Measurements from ENCODE around the gene SEC16B.

The SEC16B gene

DNA sequence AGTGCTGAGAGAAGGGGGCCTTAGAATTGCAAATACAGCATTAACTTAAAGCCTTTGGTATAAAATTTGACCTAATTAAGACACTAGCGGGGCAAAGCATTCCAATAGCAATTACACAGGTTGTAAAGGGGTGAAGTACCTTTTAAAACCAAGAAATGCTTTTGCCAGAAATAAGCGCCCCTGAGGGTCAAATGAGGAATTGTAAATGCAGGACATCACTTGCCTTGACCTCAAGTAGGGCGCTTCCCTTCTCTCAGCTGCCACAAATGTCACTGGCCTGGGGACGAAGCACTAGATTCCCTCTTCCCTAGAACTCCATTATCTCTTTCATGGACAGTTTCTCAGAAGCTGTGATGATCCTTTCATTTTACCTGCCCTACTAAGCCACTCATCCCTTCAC, 48.3 kb downstream of the SEC16B start:
- TF ChIP-seq POLR2A (IDR thresholded peaks at IDR 0.05; ENCODE audit: low read depth, low read length) = no peak
- DNase-seq (ENCODE audit: insufficient read length, low spot score) (no peak), FAIRE-seq (no peak)

DNA sequence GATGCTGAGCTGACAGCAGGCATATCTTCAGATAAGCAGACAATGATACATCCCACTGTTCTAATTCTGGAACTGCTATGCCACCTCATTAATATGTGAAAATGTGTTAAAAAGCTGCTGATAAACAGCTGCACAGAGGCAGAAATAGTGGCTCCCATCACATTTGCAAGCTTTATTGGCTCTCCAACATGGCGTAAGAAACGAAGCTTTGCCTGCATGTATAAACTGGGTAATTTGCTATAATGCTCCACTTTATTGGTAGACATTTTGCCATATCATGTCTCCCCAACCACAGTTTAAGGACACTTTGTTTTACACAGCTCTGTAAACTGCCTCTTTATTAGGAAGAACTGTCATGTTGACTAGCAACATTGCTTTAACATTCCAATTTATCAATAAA, 49.8 kb downstream of the SEC16B start:
- no peak for TF ChIP-seq POLR2A (IDR thresholded peaks at IDR 0.05; ENCODE audit: low read depth, low read length)
- FAIRE-seq (no peak), DNase-seq (ENCODE audit: insufficient read length, low spot score) (no peak)

DNA sequence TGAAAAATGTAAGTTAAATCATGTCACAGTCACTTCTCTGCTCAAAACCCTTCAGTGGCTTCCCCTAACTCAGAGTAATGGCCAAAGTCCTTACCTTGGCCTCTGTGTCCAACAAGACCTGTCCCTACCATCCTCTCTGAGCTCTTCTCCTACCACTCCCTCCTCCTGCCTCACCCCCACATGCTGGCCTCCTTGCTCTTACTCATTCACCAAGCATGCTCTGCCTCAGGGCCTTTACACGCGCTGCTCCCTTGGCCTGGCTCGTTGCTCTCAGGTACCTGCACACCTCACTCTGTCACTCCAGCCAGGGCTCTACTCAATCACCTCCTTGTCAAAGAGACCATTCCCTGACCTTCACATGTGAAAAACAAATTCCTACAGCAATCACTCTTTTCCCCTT, 54.2 kb downstream of the SEC16B start:
- DNase-seq (ENCODE audit: insufficient read length, low spot score) (no peak), FAIRE-seq (no peak)
- no peak for TF ChIP-seq POLR2A (IDR thresholded peaks at IDR 0.05; ENCODE audit: low read depth, low read length)

DNA sequence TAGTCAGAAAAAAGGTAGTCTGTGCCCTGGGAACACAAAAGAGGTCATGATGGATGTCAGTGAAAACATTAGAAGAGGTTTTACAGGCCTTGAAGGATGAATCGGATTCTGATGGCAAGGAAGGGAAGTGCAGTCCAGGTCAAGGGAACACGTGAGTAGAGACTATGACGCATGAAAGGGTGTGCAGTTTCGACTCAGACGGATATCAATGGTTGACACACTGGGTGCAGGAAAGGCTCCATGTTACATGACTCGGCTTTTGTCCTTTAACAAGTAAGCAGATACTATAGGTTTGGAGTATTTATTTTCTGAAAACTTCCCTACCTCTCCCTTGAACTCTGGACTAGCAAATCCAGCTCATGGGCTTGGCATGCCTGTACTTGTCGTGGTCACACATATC, 55.3 kb downstream of the SEC16B start:
- no peak for TF ChIP-seq POLR2A (IDR thresholded peaks at IDR 0.05; ENCODE audit: low read depth, low read length)
- FAIRE-seq = no peak
- no peak for DNase-seq (ENCODE audit: insufficient read length, low spot score)

DNA sequence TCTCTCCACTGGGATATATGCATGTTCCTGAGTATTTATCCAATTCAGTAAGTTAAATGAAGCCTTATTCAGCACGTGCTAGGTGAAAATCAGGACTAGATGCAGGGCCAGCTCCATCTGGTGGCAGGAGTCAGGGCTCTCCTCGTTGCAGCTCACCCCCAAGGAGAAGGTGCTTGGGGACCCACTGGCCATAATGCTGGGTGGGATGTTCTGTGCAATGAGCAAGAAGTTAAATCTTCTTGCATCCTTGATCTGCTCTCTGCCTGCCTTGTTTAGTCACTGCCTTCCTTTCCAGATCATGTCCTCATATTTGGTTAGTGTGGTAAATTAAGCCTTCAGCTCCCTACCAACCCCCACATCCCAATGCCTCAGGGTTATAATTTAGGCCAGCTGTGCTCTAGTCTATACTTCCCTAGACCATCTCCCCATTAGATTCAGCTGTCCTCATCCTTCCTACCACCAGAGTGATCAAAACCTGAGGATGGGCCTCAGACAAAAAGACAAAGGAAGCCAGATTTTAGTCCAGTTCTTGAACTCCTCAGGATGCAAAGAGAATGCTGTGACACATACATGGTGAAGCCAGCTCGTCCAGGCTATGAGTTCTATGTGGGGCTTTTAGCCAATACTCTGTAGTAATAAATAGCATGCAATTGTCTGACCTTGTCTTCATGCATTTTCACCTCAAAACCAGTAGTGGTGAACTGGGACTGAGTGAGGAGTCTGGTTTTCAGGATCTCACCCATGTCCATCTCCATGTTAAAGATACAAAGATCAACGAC, 55.9 kb downstream of the SEC16B start:
- no peak for TF ChIP-seq POLR2A (IDR thresholded peaks at IDR 0.05; ENCODE audit: low read depth, low read length)
- no peak for FAIRE-seq
- no peak for DNase-seq (ENCODE audit: insufficient read length, low spot score)

DNA sequence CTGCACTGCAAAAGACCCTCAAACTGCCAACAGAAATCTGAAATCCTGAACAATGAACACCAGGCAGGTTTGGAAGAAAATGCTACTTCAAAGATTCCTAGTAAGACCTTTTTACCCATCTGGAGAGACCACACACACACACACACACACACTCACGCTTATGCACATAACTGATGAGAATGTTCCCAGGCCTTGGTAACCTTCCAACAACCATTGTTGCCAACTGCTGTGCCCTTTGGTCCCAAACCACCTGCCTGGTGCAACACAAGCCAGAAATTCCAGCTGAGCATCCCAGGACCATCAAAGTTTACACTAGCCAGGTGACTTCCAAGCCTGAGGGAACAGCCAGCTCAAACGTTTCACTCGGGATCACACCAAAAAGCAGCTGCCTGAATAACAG, 56.9 kb downstream of the SEC16B start:
- FAIRE-seq = no peak
- TF ChIP-seq POLR2A (IDR thresholded peaks at IDR 0.05; ENCODE audit: low read depth, low read length) = no peak
- no peak for DNase-seq (ENCODE audit: insufficient read length, low spot score)

DNA sequence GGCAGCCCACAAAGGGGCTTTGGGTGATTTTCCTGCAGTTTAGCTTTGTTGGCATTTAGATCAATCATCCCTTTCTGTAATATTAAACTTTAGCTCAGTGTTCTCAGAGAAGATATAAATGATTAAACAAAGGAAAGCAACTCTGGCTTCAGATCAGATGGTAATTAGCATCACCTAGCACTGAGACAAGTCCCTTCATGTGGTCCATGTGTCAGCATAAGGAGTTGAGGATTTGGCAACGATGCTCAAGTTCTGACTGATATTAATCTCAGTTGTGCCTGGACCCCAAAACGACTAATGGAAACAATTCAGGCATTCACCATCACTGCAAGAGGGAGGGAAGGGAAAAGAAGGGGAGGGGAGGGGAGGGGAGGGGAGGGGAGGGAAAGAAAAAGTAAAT, 60.4 kb downstream of the SEC16B start:
- no peak for TF ChIP-seq POLR2A (IDR thresholded peaks at IDR 0.05; ENCODE audit: low read depth, low read length)
- no peak for DNase-seq (ENCODE audit: insufficient read length, low spot score)
- no peak for FAIRE-seq

DNA sequence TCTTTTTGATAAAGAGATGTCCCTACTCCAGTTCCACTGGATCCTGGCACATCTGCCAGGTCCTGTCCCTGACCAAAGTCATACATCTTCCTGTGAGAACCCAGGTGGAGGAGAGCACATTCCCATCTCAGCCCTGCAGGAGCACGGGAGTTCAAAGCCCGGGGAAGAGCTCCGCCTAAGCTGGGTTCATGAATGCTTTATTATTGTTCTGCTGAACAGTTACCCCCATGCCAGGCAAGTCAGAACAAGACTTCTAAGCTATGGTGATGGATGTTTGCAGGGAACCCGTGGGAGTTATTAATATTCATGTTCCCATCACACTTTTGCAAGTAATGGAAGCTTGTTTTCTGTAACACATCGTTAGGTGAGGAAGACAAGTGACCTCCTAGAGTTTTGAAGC, 62.9 kb downstream of the SEC16B start:
- FAIRE-seq = no peak
- DNase-seq (ENCODE audit: insufficient read length, low spot score) = no peak
- TF ChIP-seq POLR2A (IDR thresholded peaks at IDR 0.05; ENCODE audit: low read depth, low read length) = no peak

DNA sequence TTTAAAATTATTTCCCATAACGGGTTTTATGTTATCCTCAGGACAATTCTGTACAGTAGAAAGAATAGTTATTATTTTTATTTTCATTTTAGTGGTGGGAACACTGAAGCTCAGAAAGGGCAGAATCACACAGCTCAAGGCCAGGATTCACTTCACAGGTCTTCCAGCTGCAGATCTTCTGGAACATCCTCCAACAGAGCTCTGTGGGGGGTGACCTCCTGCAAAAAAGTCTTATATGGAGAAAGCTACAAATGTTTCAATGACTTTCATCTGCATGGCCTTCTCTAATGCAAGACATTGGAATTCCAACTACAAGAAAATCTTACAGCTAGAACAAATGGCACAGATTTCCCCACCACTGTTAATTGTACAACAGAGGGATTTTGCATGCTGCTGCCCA, 64.2 kb downstream of the SEC16B start:
- no peak for TF ChIP-seq POLR2A (IDR thresholded peaks at IDR 0.05; ENCODE audit: low read depth, low read length)
- FAIRE-seq = no peak
- no peak for DNase-seq (ENCODE audit: insufficient read length, low spot score)

DNA sequence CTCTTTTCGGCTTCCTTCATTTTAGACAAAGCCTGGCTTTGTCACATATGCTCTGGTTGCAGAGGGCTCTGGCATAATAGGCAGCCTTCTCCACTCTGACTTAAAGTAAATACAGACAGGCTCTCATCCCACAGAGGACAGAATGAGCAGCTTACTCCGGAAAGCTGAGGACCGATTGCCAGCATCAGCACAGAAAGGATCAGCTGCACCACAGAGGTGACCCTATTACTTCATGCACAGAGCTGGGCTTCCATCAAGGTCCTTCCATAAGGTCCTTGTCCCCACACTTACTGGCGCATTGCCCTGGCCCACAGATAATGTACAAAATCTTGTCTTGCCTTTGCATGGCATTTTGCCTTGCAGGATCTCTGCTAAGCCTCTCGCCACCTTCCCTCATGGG, 67.6 kb downstream of the SEC16B start:
- FAIRE-seq = no peak
- TF ChIP-seq POLR2A (IDR thresholded peaks at IDR 0.05; ENCODE audit: low read depth, low read length) = no peak
- DNase-seq (ENCODE audit: insufficient read length, low spot score) = no peak

DNA sequence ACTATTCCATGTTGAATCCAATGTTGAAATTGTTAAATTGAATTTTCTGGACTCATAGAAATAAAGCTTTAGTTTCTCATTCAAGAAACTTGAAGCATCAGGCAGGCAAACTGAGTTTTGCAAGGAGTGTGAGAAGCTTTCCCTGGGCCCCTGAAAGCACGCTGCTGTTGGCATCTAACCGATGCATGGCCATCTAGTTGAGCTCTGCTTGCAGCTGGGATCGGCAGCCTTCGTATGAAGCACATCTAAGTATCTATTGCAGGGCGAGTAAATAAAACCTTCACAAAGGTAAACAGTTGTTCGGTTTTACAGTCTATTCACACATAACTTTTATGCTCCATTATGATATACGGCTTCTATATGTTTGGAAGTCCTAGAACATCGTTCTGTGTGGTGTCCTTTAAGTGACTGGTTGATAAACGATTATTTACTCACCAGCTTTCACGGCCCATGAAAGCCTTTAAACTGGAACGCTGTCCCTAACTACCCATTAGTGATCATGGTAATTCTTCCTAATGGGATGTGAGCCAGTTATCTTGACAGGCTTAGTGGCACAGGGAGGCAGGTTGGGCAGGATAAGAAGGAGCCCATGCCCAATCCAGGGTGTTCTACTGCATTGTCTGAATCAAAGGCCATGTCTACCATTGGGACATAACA, 71.7 kb downstream of the SEC16B start:
- FAIRE-seq (no peak), DNase-seq (ENCODE audit: insufficient read length, low spot score) (no peak)
- no peak for TF ChIP-seq POLR2A (IDR thresholded peaks at IDR 0.05; ENCODE audit: low read depth, low read length)

DNA sequence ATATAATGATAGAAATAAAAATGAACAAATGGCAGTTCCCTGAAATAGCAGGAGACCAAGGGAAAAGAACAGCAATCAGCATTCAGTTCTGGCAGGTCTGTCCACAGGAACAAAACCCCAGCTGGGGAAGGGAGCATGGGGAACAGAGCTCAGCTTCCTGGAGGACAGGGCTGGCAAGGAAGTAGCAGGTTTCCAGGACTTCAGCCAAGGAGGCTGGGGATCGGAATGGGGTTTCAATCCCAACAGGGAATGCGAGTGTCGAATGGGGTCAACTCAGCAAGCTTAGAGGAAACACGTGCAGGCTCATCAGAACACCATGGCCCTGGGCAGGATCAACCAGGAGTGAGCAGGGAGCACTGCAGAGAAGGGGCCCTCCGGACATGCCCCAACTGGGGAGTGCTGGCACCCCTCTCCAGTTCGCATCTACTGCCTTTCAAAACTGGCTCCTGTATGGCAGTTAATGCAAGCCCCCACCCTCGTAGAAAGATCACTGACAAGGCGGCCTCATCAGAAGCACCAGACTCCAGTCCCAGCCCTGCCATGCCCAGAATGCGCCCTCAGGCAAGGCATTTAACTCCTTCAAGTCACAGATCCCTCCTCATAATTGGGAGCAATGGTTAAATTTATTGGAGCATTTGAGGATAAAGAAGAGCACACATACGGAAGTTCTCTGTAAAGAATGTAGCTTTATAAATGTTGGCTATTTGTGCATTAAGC, 72.4 kb downstream of the SEC16B start:
- FAIRE-seq = no peak
- no peak for TF ChIP-seq POLR2A (IDR thresholded peaks at IDR 0.05; ENCODE audit: low read depth, low read length)
- no peak for DNase-seq (ENCODE audit: insufficient read length, low spot score)

All from H54 (cell line).